ENCODE data around the gene RETN. TPM values are rescaled to one million over a fixed set of nuclear protein-coding genes. Genes with fewer than 3 reads are reported as not detected.

The RETN gene
- total and polyA plus RNA-seq, 2 experiments from 2014 or later, result not detected

DNA sequence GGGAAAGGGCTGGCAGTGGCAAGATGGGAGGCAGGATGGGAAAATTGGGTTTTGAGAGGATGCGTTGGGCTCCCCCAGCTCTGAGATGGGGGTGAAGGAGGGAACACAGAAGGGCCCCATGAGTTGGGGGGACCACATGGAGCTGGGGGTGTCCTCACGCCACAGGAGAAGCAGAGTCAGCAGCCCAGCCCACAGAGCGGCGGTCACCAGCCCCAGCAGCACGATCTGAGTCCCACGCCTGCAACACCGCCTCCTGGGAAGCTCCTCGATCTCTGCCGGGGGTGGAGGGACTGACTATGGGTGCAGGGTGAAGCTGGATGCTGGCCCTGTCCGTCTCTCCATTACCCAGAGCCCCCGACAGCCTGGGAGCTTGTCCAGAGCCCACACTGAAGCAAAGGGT, 29.7 kb downstream of the RETN start:
- H3K27me3 Mint-ChIP-seq (ENCODE audit: insufficient read depth, low read depth, poor library complexity), result peaks cover 7% of the 10 kb centered on the region
- no peaks in the 10 kb centered on the region for H3K9me2 ChIP-seq (ENCODE audit: insufficient read depth)
- H3K79me2 ChIP-seq (replicated peaks; ENCODE audit: insufficient read depth), result no peaks in the 10 kb centered on the region
- peak overlapping the region; percentile 84 for H2AFZ ChIP-seq
- H3K9me3 Mint-ChIP-seq, result no peaks in the 10 kb centered on the region; the same call in 2 of the 3 replicates
- H3K27ac ChIP-seq (ENCODE audit: low read depth), result no peak overlapping the region
- no peaks in the 10 kb centered on the region for H3K36me3 ChIP-seq (ENCODE audit: insufficient read depth)
- peaks cover 26% of the 10 kb centered on the region for H3K4me1 Mint-ChIP-seq
- no peak overlapping the region for H3K4me3 Mint-ChIP-seq
- no peaks in the 10 kb centered on the region for H3F3A ChIP-seq (replicated peaks; ENCODE audit: low read depth)
- ATAC-seq (peak; percentile 49), DNase-seq (ENCODE audit: low spot score) (no peak)
- H3K4me3 ChIP-seq, result no peak overlapping the region
- TF ChIP-seq ZNF331 (CRISPR knock-in tag; IDR thresholded peaks at IDR 0.05; ENCODE audit: low read depth), result no peak
- H3K4me2 ChIP-seq, result peak overlapping the region; percentile 43; the same call in 1 of the 2 replicates
- H3K27ac Mint-ChIP-seq, result no peak overlapping the region
- H3K4me1 ChIP-seq (ENCODE audit: insufficient read depth), result 0 out of 2 replicates have a peak, but pooled peaks cover 4% of the 10 kb centered on the region
- H3K27me3 ChIP-seq (ENCODE audit: insufficient read depth), result no peaks in the 10 kb centered on the region
- H4K20me1 ChIP-seq (replicated peaks; ENCODE audit: insufficient read depth), result no peaks in the 10 kb centered on the region
- no peaks in the 10 kb centered on the region; the same call in 2 of the 3 replicates for H3K36me3 Mint-ChIP-seq (ENCODE audit: low read depth)

DNA sequence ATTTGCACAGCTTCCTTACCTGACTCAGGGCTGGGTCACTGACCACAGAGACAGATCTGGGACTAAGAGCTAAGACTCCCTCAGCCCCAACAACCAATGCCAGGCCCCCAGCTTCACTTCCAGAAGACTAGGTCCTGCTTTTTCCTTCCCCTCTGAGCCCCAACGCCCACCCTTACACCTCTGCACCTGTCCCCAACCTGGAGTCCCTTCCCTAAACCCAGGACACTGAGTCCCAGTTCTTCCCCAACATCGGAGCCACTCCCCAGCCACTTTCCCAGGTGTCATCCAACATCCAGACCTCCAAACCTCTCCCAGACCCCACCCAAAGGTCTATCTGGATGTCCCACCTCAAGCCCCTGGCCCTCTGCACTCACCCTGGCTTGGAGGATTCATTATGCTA, 30.2 kb downstream of the RETN start:
- no peak overlapping the region for H3K4me3 ChIP-seq
- no peaks in the 10 kb centered on the region for H3K36me3 ChIP-seq (ENCODE audit: insufficient read depth)
- H3F3A ChIP-seq (replicated peaks; ENCODE audit: low read depth), result no peaks in the 10 kb centered on the region
- Mint-ChIP-seq H3K4me1 (peaks cover 26% of the 10 kb centered on the region), H3K9me3 (no peaks in the 10 kb centered on the region; the same call in 2 of the 3 replicates), H3K4me3 (no peak overlapping the region), H3K27me3 (ENCODE audit: insufficient read depth, low read depth, poor library complexity) (peaks cover 7% of the 10 kb centered on the region), H3K27ac (no peak overlapping the region), H3K36me3 (ENCODE audit: low read depth) (no peaks in the 10 kb centered on the region; the same call in 2 of the 3 replicates)
- 0 out of 2 replicates have a peak, but pooled peaks cover 4% of the 10 kb centered on the region for H3K4me1 ChIP-seq (ENCODE audit: insufficient read depth)
- H3K27me3 ChIP-seq (ENCODE audit: insufficient read depth), result no peaks in the 10 kb centered on the region
- no peaks in the 10 kb centered on the region for H4K20me1 ChIP-seq (replicated peaks; ENCODE audit: insufficient read depth)
- no peak for TF ChIP-seq EZH2 (IDR thresholded peaks at IDR 0.05; ENCODE audit: low read depth, unreplicated experiment)
- H3K79me2 ChIP-seq (replicated peaks; ENCODE audit: insufficient read depth), result no peaks in the 10 kb centered on the region
- H3K9me2 ChIP-seq (ENCODE audit: insufficient read depth), result no peaks in the 10 kb centered on the region
- DNase-seq (ENCODE audit: low spot score) (no peak), ATAC-seq (no peak)
- H3K4me2 ChIP-seq, result peak overlapping the region; percentile 43; the same call in 1 of the 2 replicates
- H2AFZ ChIP-seq, result peak overlapping the region; percentile 84
- no peak overlapping the region for H3K27ac ChIP-seq (ENCODE audit: low read depth)

DNA sequence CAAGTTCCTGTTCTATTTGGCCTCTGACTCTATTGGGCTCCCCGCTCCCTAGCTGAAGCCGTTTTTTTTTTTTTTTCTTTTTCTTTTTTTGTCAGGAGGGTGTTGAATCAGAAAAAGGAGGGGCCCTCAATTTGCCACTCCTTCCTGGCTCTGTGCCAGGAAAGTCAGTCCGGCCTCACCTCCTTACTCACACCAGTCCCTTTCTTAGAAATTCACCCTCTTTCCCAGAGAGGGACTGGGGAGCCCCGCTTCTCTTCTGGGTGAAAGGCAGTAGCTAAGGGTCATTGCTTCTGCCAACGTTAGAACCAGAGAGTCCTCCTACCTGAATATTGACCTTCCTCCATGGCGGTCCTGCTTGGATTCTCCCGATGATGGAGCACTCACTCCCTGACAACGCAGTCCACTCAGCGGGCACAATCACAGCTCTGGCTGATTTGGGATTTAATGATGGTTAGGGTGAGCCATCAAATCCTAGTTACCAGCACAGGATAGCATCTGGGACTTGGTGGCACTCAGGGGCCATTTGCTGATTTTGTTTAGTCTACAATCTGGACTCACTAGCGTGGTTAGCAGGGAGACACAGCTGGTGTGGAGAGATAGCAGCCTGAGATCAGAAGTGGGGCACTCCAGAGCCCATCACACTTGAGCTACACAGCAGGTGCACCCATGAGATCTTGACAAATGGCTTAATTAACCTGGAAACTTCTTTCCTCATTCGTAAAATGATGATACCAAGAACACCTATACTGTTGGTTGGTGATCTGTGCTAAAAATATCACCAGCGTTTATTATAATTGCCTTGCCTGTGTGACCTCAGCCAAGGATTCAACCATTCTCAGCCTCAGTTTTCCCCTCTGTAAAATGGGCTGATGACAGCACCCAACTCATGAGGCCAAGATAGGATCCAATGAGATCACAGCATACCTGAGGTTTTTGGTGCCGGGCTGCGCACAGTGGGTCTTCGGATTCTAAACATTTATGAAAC, 30.9 kb downstream of the RETN start:
- Histone ChIP-seq H3K4me1 (ENCODE audit: insufficient read depth) (0 out of 2 replicates have a peak, but pooled peaks cover 4% of the 10 kb centered on the region), H3K9me2 (ENCODE audit: insufficient read depth) (no peaks in the 10 kb centered on the region), H3K79me2 (replicated peaks; ENCODE audit: insufficient read depth) (no peaks in the 10 kb centered on the region), H4K20me1 (replicated peaks; ENCODE audit: insufficient read depth) (no peaks in the 10 kb centered on the region), H2AFZ (peak overlapping the region; percentile 84; the same call in 1 of the 2 replicates), H3K36me3 (ENCODE audit: insufficient read depth) (no peaks in the 10 kb centered on the region), H3K4me2 (no peak overlapping the region), H3F3A (replicated peaks; ENCODE audit: low read depth) (no peaks in the 10 kb centered on the region), H3K27ac (ENCODE audit: low read depth) (no peak overlapping the region), H3K27me3 (ENCODE audit: insufficient read depth) (no peaks in the 10 kb centered on the region), H3K4me3 (no peak overlapping the region)
- Mint-ChIP-seq H3K4me3 (no peak overlapping the region), H3K36me3 (ENCODE audit: low read depth) (no peaks in the 10 kb centered on the region; the same call in 2 of the 3 replicates), H3K27me3 (ENCODE audit: insufficient read depth, low read depth, poor library complexity) (peaks cover 7% of the 10 kb centered on the region), H3K4me1 (peaks cover 26% of the 10 kb centered on the region), H3K9me3 (no peaks in the 10 kb centered on the region; the same call in 2 of the 3 replicates), H3K27ac (no peak overlapping the region)
- DNase-seq (ENCODE audit: low spot score), result no peak
- no peak for ATAC-seq
- TF ChIP-seq, protein P1, sequence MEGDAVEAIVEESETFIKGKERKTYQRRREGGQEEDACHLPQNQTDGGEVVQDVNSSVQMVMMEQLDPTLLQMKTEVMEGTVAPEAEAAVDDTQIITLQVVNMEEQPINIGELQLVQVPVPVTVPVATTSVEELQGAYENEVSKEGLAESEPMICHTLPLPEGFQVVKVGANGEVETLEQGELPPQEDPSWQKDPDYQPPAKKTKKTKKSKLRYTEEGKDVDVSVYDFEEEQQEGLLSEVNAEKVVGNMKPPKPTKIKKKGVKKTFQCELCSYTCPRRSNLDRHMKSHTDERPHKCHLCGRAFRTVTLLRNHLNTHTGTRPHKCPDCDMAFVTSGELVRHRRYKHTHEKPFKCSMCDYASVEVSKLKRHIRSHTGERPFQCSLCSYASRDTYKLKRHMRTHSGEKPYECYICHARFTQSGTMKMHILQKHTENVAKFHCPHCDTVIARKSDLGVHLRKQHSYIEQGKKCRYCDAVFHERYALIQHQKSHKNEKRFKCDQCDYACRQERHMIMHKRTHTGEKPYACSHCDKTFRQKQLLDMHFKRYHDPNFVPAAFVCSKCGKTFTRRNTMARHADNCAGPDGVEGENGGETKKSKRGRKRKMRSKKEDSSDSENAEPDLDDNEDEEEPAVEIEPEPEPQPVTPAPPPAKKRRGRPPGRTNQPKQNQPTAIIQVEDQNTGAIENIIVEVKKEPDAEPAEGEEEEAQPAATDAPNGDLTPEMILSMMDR (conservative IDR thresholded peaks at IDR 0.05; ENCODE audit: low read depth in 2 of 2), result no peak
- TF ChIP-seq ZNF331 (CRISPR knock-in tag; IDR thresholded peaks at IDR 0.05; ENCODE audit: low read depth), result no peak
- TF ChIP-seq, protein P2, sequence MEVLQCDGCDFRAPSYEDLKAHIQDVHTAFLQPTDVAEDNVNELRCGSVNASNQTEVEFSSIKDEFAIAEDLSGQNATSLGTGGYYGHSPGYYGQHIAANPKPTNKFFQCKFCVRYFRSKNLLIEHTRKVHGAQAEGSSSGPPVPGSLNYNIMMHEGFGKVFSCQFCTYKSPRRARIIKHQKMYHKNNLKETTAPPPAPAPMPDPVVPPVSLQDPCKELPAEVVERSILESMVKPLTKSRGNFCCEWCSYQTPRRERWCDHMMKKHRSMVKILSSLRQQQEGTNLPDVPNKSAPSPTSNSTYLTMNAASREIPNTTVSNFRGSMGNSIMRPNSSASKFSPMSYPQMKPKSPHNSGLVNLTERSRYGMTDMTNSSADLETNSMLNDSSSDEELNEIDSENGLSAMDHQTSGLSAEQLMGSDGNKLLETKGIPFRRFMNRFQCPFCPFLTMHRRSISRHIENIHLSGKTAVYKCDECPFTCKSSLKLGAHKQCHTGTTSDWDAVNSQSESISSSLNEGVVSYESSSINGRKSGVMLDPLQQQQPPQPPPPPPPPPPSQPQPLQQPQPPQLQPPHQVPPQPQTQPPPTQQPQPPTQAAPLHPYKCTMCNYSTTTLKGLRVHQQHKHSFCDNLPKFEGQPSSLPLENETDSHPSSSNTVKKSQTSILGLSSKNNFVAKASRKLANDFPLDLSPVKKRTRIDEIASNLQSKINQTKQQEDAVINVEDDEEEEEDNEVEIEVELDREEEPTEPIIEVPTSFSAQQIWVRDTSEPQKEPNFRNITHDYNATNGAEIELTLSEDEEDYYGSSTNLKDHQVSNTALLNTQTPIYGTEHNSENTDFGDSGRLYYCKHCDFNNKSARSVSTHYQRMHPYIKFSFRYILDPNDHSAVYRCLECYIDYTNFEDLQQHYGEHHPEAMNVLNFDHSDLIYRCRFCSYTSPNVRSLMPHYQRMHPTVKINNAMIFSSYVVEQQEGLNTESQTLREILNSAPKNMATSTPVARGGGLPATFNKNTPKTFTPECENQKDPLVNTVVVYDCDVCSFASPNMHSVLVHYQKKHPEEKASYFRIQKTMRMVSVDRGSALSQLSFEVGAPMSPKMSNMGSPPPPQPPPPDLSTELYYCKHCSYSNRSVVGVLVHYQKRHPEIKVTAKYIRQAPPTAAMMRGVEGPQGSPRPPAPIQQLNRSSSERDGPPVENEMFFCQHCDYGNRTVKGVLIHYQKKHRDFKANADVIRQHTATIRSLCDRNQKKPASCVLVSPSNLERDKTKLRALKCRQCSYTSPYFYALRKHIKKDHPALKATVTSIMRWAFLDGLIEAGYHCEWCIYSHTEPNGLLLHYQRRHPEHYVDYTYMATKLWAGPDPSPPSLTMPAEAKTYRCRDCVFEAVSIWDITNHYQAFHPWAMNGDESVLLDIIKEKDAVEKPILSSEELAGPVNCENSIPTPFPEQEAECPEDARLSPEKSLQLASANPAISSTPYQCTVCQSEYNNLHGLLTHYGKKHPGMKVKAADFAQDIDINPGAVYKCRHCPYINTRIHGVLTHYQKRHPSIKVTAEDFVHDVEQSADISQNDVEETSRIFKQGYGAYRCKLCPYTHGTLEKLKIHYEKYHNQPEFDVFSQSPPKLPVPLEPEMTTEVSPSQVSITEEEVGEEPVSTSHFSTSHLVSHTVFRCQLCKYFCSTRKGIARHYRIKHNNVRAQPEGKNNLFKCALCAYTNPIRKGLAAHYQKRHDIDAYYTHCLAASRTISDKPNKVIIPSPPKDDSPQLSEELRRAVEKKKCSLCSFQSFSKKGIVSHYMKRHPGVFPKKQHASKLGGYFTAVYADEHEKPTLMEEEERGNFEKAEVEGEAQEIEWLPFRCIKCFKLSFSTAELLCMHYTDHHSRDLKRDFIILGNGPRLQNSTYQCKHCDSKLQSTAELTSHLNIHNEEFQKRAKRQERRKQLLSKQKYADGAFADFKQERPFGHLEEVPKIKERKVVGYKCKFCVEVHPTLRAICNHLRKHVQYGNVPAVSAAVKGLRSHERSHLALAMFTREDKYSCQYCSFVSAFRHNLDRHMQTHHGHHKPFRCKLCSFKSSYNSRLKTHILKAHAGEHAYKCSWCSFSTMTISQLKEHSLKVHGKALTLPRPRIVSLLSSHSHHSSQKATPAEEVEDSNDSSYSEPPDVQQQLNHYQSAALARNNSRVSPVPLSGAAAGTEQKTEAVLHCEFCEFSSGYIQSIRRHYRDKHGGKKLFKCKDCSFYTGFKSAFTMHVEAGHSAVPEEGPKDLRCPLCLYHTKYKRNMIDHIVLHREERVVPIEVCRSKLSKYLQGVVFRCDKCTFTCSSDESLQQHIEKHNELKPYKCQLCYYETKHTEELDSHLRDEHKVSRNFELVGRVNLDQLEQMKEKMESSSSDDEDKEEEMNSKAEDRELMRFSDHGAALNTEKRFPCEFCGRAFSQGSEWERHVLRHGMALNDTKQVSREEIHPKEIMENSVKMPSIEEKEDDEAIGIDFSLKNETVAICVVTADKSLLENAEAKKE (CRISPR knock-in tag; IDR thresholded peaks at IDR 0.05), result no peak
- TF ChIP-seq POLR2AphosphoS5 (IDR thresholded peaks at IDR 0.05; ENCODE audit: low read depth), result no peak
- no peak for TF ChIP-seq NANOG (IDR thresholded peaks at IDR 0.05; ENCODE audit: borderline replicate concordance)
- no peak for TF ChIP-seq EZH2 (IDR thresholded peaks at IDR 0.05; ENCODE audit: low read depth, unreplicated experiment)
